ENCODE measurements around the gene DUSP18.

- no peak for TF ChIP-seq POLR2AphosphoS5 (IDR thresholded peaks at IDR 0.05; ENCODE audit: low read depth, low read length)
- no peak for TF ChIP-seq POLR2A (IDR thresholded peaks at IDR 0.05; ENCODE audit: low read depth, low read length)
- no peak for TF ChIP-seq TAF1 (IDR thresholded peaks at IDR 0.05; ENCODE audit: borderline replicate concordance, low read depth, low read length)
Measured at GRCh38 chr22:30689622-30690021, 21.9 kb upstream of the DUSP18 start.
